Thyroid gland (tissue), 4 donors: Measurements from ENCODE around the gene MAML3. TPM values are rescaled to one million over a fixed set of nuclear protein-coding genes. Genes with fewer than 3 reads are reported as not detected.

Experiments used
- DNase-seq, 2 donors: peaks; one replicate each; pipeline ENCODE4 v3.0.0-alpha.2; 2019
- H3K27ac ChIP-seq, 3 donors: fragments of 200-600 bp; sonication (generic); 1 replicate in 2 of 3; 2 replicates in 1 of 3; pipeline ENCODE4 v1.5.1; 2016 to 2019; ENCODE audit warnings: mild to moderate bottlenecking in 1 of 3, moderate library complexity in 1 of 3
- H3K27me3 ChIP-seq: fragments of 200-600 bp; sonication (generic); one replicate; pipeline ENCODE4 v1.5.1; 2019
- H3K36me3 ChIP-seq, 2 donors: fragments of 200-600 bp; sonication (generic); one replicate each; pipeline ENCODE4 v1.5.1; 2016 to 2019
- H3K4me1 ChIP-seq, 2 donors: fragments of 200-600 bp; sonication (generic); one replicate each; pipeline ENCODE4 v1.5.1; 2017 to 2019
- H3K4me3 ChIP-seq, 3 donors: fragments of 200-600 bp; sonication (generic); replicated peaks in 1 of 3; 1 replicate in 2 of 3; 2 replicates in 1 of 3; pipeline ENCODE4 v1.5.1; 2016; ENCODE audit warnings: mild to moderate bottlenecking in 1 of 3
- H3K9me3 ChIP-seq: fragments of 200-600 bp; sonication (generic); one replicate; pipeline ENCODE4 v1.5.1; 2017
- CTCF ChIP-seq, 6 experiments: fragments of 200-600 bp in 3 of 6; fragments of 450-650 bp in 3 of 6; sonication (generic) in 3 of 6; IDR thresholded peaks; one replicate each; pipeline ENCODE4 v1.5.1; 2016 to 2019; ENCODE audit warnings: antibody characterized with exemption in 6 of 6, mild to moderate bottlenecking in 2 of 6, inconsistent platforms in 1 of 6, moderate library complexity in 1 of 6
- POLR2A ChIP-seq, 2 donors: fragments of 450-650 bp; IDR thresholded peaks; one replicate each; pipeline ENCODE4 v1.6.1; 2017; ENCODE audit warnings: antibody characterized with exemption in 2 of 2, mild to moderate bottlenecking in 2 of 2, moderate library complexity in 1 of 2
- WGBS, 2 donors: methylation state at CpG; one replicate each; pipeline ENCODE4 v1.1.5; 2017; 5-methylcytosine and 5-hydroxymethylcytosine counted together
- intact Hi-C: fragments of 100-400 bp; cut with DNase I; formaldehyde crosslinking; loops from one replicate; pipeline ENCODE4 v1.15.1; 2023
- total RNA-seq, 4 donors: library from RNA; depleted of rRNA; stranded (reverse); fragments of >200 nt; gene quantifications; one replicate each; pipeline ENCODE4 v1.2.3, GENCODE V29; 2016

The MAML3 gene
- total RNA-seq, 4 donors from 2014 or later: 5.7 to 14.1 (median 11.4) TPM

GRCh38 chr4:139986689-139987501, 167.1 kb downstream of the MAML3 start:
- Histone ChIP-seq H3K27me3 (no peaks in the 10 kb centered on the region), H3K36me3 (no peaks in the 10 kb centered on the region), H3K4me3 (no peak overlapping the region), H3K4me1 (no peaks in the 10 kb centered on the region), H3K27ac (no peak overlapping the region), H3K9me3 (no peaks in the 10 kb centered on the region)
- no peak for DNase-seq
- intact Hi-C loops: no loop called here
- WGBS, 2 donors: 80 to 83% methylated on average over 13 of the region's 13 CpGs
- TF ChIP-seq CTCF (IDR thresholded peaks at IDR 0.05): no peak
- TF ChIP-seq POLR2A (IDR thresholded peaks at IDR 0.05): no peak

DNA sequence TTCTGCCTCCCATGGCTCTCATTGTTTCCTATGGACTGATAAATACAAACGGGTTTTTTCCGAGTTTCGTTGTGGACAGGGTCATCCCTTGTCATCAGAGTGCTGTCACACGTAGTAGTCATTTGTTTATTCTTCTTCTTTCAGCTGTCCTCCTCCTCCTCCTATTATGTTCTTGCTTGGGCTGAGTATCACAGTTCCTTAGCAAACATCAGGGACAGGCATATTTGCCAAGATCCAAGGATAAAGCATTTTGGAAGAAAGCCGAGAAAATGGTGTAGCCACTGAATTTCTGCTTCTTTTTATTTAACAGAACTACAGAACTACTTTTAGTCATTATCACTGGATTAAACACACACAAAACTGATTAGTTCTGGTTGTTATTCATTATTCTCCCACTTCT, 167.9 kb downstream of the MAML3 start:
- TF ChIP-seq CTCF (IDR thresholded peaks at IDR 0.05): no peak
- TF ChIP-seq POLR2A (IDR thresholded peaks at IDR 0.05): no peak
- no peak overlapping the region for H3K4me3 ChIP-seq
- no peaks in the 10 kb centered on the region for H3K36me3 ChIP-seq
- 68 to 75% methylated on average over 5 of the region's 5 CpGs for WGBS, 2 donors
- no peaks in the 10 kb centered on the region for H3K4me1 ChIP-seq
- H3K27me3 ChIP-seq: no peaks in the 10 kb centered on the region
- intact Hi-C loops: no loop called here
- no peak for DNase-seq
- H3K9me3 ChIP-seq: no peaks in the 10 kb centered on the region
- H3K27ac ChIP-seq: no peak overlapping the region

DNA sequence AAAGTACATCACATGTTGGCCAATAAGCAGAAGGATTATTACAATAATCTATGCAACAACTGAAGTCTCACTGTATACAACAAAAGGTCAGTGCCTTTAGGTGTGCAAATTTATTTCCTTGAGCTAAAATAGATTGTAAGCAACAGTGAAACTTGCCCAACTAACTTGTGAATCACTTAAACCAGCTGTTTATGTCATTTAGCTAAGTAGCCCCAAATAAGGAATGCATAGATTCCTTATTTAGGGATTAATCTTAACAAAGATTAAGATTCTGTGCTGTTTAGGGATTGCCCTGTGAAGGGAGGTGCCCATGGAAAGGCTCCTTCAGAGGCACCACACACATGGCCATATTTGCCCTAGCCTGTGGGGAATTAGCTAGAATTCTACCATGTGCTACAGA, 168.6 kb downstream of the MAML3 start:
- Histone ChIP-seq H3K9me3 (no peaks in the 10 kb centered on the region), H3K4me3 (no peak overlapping the region), H3K27me3 (no peaks in the 10 kb centered on the region), H3K4me1 (peaks cover 0 to 4% of the 10 kb centered on the region in 2 donors), H3K36me3 (no peaks in the 10 kb centered on the region), H3K27ac (no peak overlapping the region)
- DNase-seq: no peak
- TF ChIP-seq CTCF (IDR thresholded peaks at IDR 0.05): no peak
- no peak for TF ChIP-seq POLR2A (IDR thresholded peaks at IDR 0.05)
- intact Hi-C loops: no loop called here

DNA sequence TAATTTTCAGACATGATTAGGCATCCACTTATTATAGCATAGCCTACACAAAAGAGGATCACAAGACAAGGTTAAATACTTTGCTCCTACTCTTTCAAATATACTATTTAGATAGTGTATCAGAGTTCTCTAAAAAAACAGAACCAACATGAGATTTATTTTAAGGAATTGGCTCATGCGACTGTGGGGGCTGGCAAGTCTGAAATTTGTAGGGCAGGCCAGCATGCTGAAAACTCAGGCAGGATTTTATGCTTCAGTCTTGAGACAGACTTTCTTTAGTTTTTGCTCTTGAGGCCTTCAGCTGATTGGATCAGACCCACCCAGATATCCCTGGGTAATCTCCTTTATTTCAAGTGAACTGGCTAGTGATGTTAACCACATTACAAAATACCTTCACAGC, 169.5 kb downstream of the MAML3 start:
- 79 to 81% methylated on average over 1 of the region's 1 CpG for WGBS, 2 donors

More for the DNA sequence above, 169.5 kb downstream of the MAML3 start:
- Histone ChIP-seq H3K27ac (no peak overlapping the region), H3K27me3 (no peaks in the 10 kb centered on the region), H3K9me3 (no peaks in the 10 kb centered on the region), H3K36me3 (no peaks in the 10 kb centered on the region), H3K4me3 (no peak overlapping the region), H3K4me1 (peaks cover 0 to 4% of the 10 kb centered on the region in 2 donors)
- no peak for TF ChIP-seq CTCF (IDR thresholded peaks at IDR 0.05)
- intact Hi-C loops: no loop called here
- no peak for DNase-seq
